ENCODE results near the gene PPP1R7. TPM values are rescaled to one million over a fixed set of nuclear protein-coding genes. Genes with fewer than 3 reads are reported as not detected.

Gene PPP1R7
- total RNA-seq, 1 donor from 2014 or later = 48.9 TPM

- FAIRE-seq (no peak), DNase-seq (ENCODE audit: low spot score in 2 of 2) (peak; percentile 82)
These were observed 74.0 kb downstream of the PPP1R7 start for GRCh38 chr2:241224018-241224850.

GRCh38 chr2:241224851-241225438, 74.7 kb downstream of the PPP1R7 start:
- DNase-seq (ENCODE audit: low spot score in 2 of 2) (no peak), FAIRE-seq (no peak)

GRCh38 chr2:241225545-241225944, 75.3 kb downstream of the PPP1R7 start:
- DNase-seq (ENCODE audit: low spot score in 2 of 2) (no peak), FAIRE-seq (no peak)

GRCh38 chr2:241225983-241226382, 75.7 kb downstream of the PPP1R7 start:
- FAIRE-seq = no peak

GRCh38 chr2:241226723-241227572, 76.7 kb downstream of the PPP1R7 start:
- FAIRE-seq = no peak
- DNase-seq (ENCODE audit: low spot score in 2 of 2) = no peak

More at GRCh38 chr2:241225983-241226382, 75.7 kb downstream of the PPP1R7 start:
- no peak for DNase-seq (ENCODE audit: low spot score in 2 of 2)

- FAIRE-seq (no peak), DNase-seq (ENCODE audit: low spot score in 2 of 2) (no peak)
These were observed 77.3 kb downstream of the PPP1R7 start for GRCh38 chr2:241227594-241227993.

GRCh38 chr2:241228081-241228859, 78.0 kb downstream of the PPP1R7 start:
- no peak for DNase-seq (ENCODE audit: low spot score in 2 of 2)
- no peak for FAIRE-seq

- no peak for DNase-seq (ENCODE audit: low spot score in 2 of 2)
- FAIRE-seq = no peak
These were observed 78.7 kb downstream of the PPP1R7 start for GRCh38 chr2:241228860-241229516.

- FAIRE-seq (no peak), DNase-seq (ENCODE audit: low spot score in 2 of 2) (no peak)
These were observed 79.5 kb downstream of the PPP1R7 start for GRCh38 chr2:241229563-241230401.

GRCh38 chr2:241230435-241230834, 80.2 kb downstream of the PPP1R7 start:
- no peak for FAIRE-seq
- no peak for DNase-seq (ENCODE audit: low spot score in 2 of 2)

GRCh38 chr2:241232736-241233575, 82.7 kb downstream of the PPP1R7 start:
- DNase-seq (ENCODE audit: low spot score in 2 of 2) (no peak), FAIRE-seq (no peak)

Small RNA genes lying within 50 kb of the gene (small RNA-seq; reads per million reads assigned to genes)
- gene AC005237.2 = not detected

Other genes with a start within 250 kb of the PPP1R7 start
- gene CROCC2, start 244.1 kb upstream of the PPP1R7 start, total RNA-seq = not detected
- 4.5 TPM for gene SNED1, start 151.8 kb upstream of the PPP1R7 start, total RNA-seq
- 32.6 TPM for gene MTERF4, start 48.2 kb upstream of the PPP1R7 start, total RNA-seq
- gene PASK, start 995 bp upstream of the PPP1R7 start, total RNA-seq = 15.1 TPM
- 0.41 TPM for gene ANO7, start 38.2 kb downstream of the PPP1R7 start, total RNA-seq
- 159 TPM for gene HDLBP, start 165.2 kb downstream of the PPP1R7 start, total RNA-seq
- gene SEPTIN2, start 165.5 kb downstream of the PPP1R7 start, total RNA-seq = 207 TPM
- gene FARP2, start 205.8 kb downstream of the PPP1R7 start, total RNA-seq = 37.1 TPM